ENCODE data around the gene CHAT.

The CHAT gene

GRCh38 chr10:49632406-49633317, 18.8 kb downstream of the CHAT start:
- no peak overlapping the region for H3K4me3 ChIP-seq (ENCODE audit: control insufficient read depth, low read depth, low read length)
- no peak for DNase-seq (ENCODE audit: low read depth)
- TF ChIP-seq CTCF (IDR thresholded peaks at IDR 0.05; ENCODE audit: control insufficient read depth, insufficient read depth, low read depth, low read length, missing control alignments) = no peak

GRCh38 chr10:49633327-49634068, 19.7 kb downstream of the CHAT start:
- no peak for DNase-seq (ENCODE audit: low read depth)
- H3K4me3 ChIP-seq (ENCODE audit: control insufficient read depth, low read depth, low read length) = no peak overlapping the region
- TF ChIP-seq CTCF (IDR thresholded peaks at IDR 0.05; ENCODE audit: control insufficient read depth, insufficient read depth, low read depth, low read length, missing control alignments) = no peak

DNA sequence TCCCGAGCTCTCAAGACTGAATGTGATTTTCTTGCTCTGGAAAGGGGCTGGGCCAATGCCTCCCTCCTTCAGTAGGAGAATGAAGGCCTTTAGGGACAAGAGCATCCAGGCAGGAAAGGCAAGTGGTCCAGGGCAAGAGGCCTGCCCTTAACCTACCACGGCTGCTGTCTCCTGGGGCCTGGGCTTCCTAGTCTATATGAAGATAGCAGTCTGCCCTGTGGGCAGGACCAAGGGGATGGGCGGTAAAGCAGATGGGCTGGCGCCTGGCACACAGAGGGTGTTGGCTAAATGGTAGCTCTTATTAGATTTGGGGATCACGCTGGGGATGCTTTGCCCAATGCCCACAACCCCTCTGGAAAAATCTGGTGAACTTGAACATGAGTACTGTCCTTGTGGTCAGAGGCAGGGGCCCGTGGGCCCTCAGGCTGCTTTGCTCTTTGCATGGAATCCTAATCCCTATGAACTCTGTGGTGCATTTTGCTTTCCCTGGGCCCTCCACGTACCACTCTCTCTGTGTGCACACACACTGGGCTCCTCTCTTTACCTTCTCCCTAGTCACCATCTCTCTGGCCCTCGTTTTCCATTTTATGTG, 20.3 kb downstream of the CHAT start:
- no peak overlapping the region for H3K4me3 ChIP-seq (ENCODE audit: control insufficient read depth, low read depth, low read length)
- TF ChIP-seq CTCF (IDR thresholded peaks at IDR 0.05; ENCODE audit: control insufficient read depth, insufficient read depth, low read depth, low read length, missing control alignments) = no peak
- no peak for DNase-seq (ENCODE audit: low read depth)

GRCh38 chr10:49642311-49642710, 28.5 kb downstream of the CHAT start:
- no peak overlapping the region for H3K4me3 ChIP-seq (ENCODE audit: control insufficient read depth, low read depth, low read length)
- DNase-seq (ENCODE audit: low read depth) = no peak
- TF ChIP-seq CTCF (IDR thresholded peaks at IDR 0.05; ENCODE audit: control insufficient read depth, insufficient read depth, low read depth, low read length, missing control alignments) = no peak

GRCh38 chr10:49643241-49644034, 29.6 kb downstream of the CHAT start:
- H3K4me3 ChIP-seq (ENCODE audit: control insufficient read depth, low read depth, low read length) = no peak overlapping the region
- no peak for TF ChIP-seq CTCF (IDR thresholded peaks at IDR 0.05; ENCODE audit: control insufficient read depth, insufficient read depth, low read depth, low read length, missing control alignments)
- no peak for DNase-seq (ENCODE audit: low read depth)
